Gastrocnemius medialis (tissue), 4 donors: ENCODE results near the gene SDCCAG8.

Experiments used
- POLR2A ChIP-seq, 2 donors: fragments of 450-650 bp; IDR thresholded peaks; one replicate each; pipeline ENCODE4 v1.6.1; 2017; ENCODE audit warnings: antibody characterized with exemption in 2 of 2, mild to moderate bottlenecking in 2 of 2, moderate library complexity in 2 of 2
- TF ChIP-seq, protein P1 (sequence below), 5 experiments: fragments of 450-650 bp in 3 of 5; fragments of 200-600 bp in 2 of 5; sonication (generic) in 2 of 5; IDR thresholded peaks in 4 of 5; conservative IDR thresholded peaks in 1 of 5; 1 replicate in 4 of 5; 2 replicates in 1 of 5; pipeline ENCODE4 v1.5.1; 2016 to 2019; ENCODE audit warnings: antibody characterized with exemption in 5 of 5, mild to moderate bottlenecking in 3 of 5, moderate library complexity in 3 of 5

GRCh38 chr1:243391355-243391754, 135.5 kb downstream of the SDCCAG8 start:
- no peak for TF ChIP-seq POLR2A (IDR thresholded peaks at IDR 0.05)
- TF ChIP-seq, protein P1, sequence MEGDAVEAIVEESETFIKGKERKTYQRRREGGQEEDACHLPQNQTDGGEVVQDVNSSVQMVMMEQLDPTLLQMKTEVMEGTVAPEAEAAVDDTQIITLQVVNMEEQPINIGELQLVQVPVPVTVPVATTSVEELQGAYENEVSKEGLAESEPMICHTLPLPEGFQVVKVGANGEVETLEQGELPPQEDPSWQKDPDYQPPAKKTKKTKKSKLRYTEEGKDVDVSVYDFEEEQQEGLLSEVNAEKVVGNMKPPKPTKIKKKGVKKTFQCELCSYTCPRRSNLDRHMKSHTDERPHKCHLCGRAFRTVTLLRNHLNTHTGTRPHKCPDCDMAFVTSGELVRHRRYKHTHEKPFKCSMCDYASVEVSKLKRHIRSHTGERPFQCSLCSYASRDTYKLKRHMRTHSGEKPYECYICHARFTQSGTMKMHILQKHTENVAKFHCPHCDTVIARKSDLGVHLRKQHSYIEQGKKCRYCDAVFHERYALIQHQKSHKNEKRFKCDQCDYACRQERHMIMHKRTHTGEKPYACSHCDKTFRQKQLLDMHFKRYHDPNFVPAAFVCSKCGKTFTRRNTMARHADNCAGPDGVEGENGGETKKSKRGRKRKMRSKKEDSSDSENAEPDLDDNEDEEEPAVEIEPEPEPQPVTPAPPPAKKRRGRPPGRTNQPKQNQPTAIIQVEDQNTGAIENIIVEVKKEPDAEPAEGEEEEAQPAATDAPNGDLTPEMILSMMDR (IDR thresholded peaks at IDR 0.05 in 4 of 5, conservative IDR thresholded peaks at IDR 0.05 in 1 of 5): no peak
